Vagina (tissue), 2 donors: ENCODE results near the gene KIR2DL1.
"Not testable (repeated sequence)": the region's sequence is repeated elsewhere in the genome, so short reads cannot be mapped to it uniquely, and the experiment has no call there.

ENCODE experiments used
- CTCF ChIP-seq, 3 experiments: fragments of 450-650 bp in 2 of 3; fragments of 200-600 bp in 1 of 3; sonication (generic) in 1 of 3; IDR thresholded peaks; one replicate each; pipeline ENCODE4 v1.5.1; 2017 to 2019; ENCODE audit warnings: antibody characterized with exemption in 3 of 3, mild to moderate bottlenecking in 2 of 3, moderate library complexity in 2 of 3
- POLR2A ChIP-seq, 2 donors: fragments of 450-650 bp; IDR thresholded peaks; one replicate each; pipeline ENCODE4 v1.6.1; 2017; ENCODE audit warnings: antibody characterized with exemption in 2 of 2, mild to moderate bottlenecking in 2 of 2, moderate library complexity in 2 of 2
- POLR2AphosphoS5 ChIP-seq, 2 donors: sonication (generic); formaldehyde crosslinking; IDR thresholded peaks; one replicate each; pipeline ENCODE4 v1.9.0; 2017; ENCODE audit warnings: antibody characterized with exemption in 2 of 2, mild to moderate bottlenecking in 2 of 2, low read depth in 1 of 2; ENCODE audit not compliant: insufficient read depth in 1 of 2

- TF ChIP-seq CTCF (IDR thresholded peaks at IDR 0.05); POLR2A (IDR thresholded peaks at IDR 0.05); POLR2AphosphoS5 (IDR thresholded peaks at IDR 0.05; ENCODE audit: insufficient read depth in 1 of 2, low read depth in 1 of 2): not testable (repeated sequence)
Measured at GRCh38 chr19:54771018-54771960, 1.7 kb downstream of the KIR2DL1 start.
